Activated CD4-positive, alpha-beta T cell treated with anti-CD3 and anti-CD28 coated beads, Interleukin-2, amount 50 U/mL, for 16 hours (primary cell): ENCODE measurements around the gene EMC10.
"Not testable (repeated sequence)": the region's sequence is repeated elsewhere in the genome, so short reads cannot be mapped to it uniquely, and the experiment has no call there.

Source experiments
- DNase-seq: peaks from one replicate; pipeline ENCODE4 v3.0.0-alpha.2; 2020

The EMC10 gene

GRCh38 chr19:50516964-50517703, 40.8 kb downstream of the EMC10 start:
- DNase-seq = no peak

DNA sequence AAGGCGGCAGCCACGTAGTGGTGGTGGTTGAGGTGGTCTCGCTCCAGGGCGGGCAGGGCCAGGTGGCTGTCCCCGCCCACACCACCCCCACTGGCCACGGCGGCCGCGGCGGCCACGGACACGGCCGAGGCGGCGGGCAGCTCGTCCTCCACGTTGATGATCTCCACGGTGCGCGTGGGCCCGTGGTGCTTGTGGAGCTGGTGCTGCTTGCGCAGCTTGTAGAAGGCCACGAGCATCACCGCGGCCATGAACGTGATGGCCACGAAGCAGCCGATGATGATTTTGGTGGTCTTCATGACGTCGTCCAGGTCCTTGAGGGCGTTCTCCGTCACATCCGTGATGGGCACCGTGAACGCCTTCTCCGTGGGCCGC, 41.4 kb downstream of the EMC10 start:
- DNase-seq = no peak

DNA sequence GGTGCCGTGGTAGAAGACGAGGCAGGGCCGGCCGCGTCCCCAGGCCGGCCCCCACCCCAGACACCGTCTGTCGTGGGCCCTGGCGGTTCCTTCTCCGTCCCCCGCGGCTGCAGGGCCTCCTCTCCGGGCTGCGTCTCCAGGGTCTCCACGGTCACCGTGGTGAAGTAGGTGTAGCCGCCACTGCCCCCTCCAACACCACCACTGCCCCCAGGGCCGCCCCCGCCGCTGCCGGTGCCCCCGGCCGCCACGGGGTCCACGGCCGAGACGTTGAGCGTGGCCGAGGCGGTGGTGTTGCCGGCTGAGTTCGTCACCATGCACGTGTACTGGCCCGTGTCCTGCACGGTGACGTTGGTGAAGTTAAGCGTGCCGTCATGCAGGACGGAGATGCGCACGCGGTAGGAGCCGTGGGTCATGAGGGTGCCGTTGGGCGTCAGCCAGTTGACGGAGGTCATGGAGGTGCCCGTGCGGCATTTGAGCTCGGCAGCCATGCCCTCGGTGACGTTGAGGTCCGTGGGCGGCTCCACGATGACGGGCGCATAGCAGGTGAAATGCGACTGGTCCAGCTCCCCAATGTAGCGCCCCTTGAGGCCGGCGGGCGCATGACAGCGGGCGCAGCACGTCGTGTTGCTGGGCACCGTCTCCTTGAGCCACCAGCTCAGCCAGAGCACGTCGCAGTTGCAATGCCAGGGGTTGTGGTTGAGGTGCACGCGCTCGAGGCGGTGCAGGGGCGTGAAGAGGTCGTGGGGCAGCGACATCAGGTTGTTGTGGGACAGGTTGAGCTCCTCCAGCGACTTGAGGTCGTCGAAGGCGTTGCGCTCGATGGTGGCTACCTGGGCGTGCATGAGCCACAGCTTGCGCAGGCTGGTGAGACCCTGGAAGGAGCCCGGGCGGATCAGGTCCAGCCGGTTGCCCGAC, 42.0 kb downstream of the EMC10 start:
- no peak for DNase-seq

- no peak for DNase-seq
These were observed 42.8 kb downstream of the EMC10 start for GRCh38 chr19:50519006-50519575.

DNA sequence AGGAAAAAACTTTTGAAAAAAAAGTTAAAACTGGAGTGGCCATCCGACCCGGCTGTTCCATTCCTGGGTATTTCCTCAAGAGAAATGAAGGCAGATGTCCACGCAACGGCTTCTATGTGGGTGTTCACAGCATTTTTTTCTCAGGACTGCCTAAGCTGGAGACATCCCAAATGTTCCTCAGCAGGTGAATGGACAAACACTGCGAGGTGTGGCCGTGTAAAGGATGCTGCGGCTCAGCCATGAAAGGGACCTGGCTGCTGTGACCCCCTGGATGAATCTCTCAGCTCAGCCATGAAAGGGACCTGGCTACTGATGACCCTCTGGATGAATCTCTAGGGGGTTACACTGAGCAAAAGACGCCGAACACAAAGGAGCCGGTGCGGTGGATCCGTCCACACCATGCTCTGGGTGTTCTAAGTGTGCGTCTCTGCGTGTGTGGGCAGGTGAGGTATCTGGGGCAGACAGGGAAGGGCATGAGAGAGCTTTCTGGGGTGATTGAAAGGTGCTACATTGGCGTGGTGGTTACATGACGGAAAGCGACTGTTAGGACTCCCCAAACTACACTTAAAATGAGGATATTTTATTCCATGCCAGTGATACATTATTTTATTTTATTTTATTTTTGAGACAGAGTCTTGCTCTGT, 44.6 kb downstream of the EMC10 start:
- DNase-seq = no peak

DNA sequence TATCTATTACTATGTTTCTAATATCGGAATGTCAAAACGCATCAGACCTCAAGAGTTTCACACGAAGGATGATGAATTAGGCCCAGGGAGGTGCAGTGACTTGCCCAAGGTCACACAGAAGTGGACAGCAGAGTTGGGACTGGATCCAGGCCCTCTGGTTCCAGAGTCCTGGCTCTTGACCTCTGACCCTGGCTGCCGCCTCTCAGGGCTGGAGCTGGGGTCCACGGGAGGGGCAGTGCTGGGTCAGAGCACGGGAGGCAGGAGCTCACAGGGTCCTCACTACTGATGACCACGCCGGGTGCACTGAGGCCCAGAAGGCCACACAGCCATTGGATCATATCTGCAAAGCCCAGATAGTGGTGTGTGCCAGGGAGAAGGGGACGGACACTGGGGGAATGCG, 46.6 kb downstream of the EMC10 start:
- no peak for DNase-seq

DNA sequence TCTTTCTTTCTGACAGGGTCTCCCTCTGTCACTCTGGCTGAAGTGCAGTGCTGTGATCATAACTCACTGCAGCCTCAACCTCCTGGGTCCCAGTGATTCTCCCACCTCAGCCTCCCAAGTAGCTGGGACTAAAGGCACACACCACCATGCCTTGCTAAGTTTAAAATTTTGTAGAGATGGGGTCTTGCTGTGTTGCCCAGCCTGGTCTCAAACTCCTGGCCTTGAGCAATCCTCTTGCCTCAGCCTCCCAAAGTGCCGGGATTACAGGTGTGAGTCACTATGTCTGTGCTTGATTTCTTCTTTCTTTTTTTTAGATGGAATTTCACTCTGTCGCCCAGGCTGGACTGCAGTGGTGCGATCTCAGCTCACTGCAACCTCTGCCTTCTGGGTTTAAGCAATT, 51.7 kb downstream of the EMC10 start:
- not testable (repeated sequence) for DNase-seq

- no peak for DNase-seq
These were observed 54.9 kb downstream of the EMC10 start for GRCh38 chr19:50531171-50531612.

DNA sequence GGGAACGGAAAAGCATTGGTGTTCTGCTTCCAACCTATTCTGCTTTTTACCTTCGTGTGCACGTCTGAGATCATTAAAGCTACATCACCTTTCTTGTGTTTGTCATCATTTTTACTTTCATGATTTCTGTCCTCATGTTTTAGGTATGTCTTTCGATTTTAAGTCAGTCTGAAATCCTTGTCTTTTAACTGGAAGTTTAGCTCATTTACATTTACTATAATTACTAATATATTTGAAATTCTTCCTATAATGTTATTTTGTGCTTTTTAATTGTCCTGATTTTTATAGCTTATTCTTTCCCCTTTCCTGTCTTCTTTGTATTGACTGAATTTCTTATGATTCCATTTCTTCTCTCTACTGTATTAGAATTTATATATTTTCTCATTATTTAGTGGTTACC, 56.6 kb downstream of the EMC10 start:
- DNase-seq = no peak

DNA sequence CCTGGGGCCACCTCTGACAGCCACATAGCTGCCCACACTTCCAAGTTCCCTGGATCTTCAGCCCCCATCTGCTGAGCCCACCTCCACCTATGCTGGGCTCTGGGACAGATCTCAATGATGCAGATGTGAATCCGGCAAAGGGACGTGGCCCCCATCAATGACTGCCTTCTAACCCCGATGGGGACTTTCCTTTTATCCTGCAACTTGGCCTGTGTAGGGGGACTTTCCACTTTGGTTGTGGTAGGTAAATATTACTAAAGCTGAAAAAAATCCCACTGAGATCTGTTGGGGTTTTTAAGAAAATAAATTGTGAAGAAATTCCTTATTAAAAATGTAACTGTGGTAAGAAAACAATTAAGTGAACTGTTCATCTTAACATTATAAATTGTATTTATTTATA, 58.2 kb downstream of the EMC10 start:
- no peak for DNase-seq

DNA sequence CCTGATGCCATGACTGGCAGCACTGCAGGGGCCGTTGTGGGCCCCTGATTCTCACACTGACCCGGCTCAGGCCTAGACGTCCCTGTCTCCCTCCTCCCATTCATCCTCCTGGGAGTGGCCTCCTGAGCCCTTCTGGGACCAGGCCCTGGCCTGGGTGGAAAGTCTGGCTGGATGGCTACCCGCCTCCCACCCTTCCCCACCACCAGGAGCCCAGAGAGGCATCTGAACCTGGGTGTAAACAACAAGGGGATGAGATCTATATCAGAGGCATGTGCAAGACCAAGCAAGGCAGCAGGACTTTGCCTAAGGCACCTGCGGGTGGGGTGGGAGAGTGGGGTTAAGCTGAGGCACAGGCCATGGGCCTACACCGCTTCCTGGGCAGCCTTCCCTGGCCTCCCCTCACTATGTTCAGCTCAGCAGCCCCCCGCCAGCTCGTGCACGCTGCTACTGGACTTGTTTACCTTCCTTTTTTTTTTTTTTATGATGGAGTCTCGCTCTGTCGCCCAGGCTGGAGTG, 59.4 kb downstream of the EMC10 start:
- no peak for DNase-seq

GRCh38 chr19:50536662-50537305, 60.5 kb downstream of the EMC10 start:
- no peak for DNase-seq

GRCh38 chr19:50537306-50537685, 61.0 kb downstream of the EMC10 start:
- no peak for DNase-seq

DNA sequence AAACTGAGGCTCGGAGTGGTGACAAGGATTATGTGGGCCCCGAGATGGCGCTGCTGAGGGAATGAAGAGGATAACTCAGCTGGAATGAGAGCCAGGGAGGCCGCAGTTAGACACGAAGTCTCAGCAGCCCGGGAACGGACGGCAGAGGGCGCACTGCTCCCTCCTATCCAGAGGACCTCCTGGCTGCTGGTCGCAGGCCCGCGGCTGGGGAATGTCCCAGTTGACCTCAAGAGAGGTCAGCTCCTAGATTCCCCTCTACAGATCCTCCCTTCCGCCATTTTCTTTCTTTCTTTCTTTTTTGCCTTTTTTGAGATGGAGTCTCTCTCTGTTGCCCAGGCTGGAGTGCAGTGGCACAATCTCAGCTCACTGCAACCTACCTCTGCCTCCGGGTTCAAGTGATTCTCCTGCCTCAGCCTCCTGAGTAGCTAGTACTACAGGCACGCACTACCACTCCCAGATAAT, 61.5 kb downstream of the EMC10 start:
- peak; percentile 69 for DNase-seq
